OCI-LY1 (cell line): ENCODE measurements around the gene LDLRAD2.

Source experiments
- H2AFZ ChIP-seq: fragments of 200-600 bp; sonication (generic), shearing (Covaris generic); 2 replicates; pipeline ENCODE4 v1.6.0; 2014; ENCODE audit warnings: antibody characterized with exemption, mild to moderate bottlenecking, low read length
- H3F3A ChIP-seq: fragments of 200-600 bp; sonication (generic), shearing (Covaris generic); 2 replicates; pipeline ENCODE4 v1.6.0; 2014; ENCODE audit warnings: mild to moderate bottlenecking, antibody characterized with exemption, low read length, moderate library complexity; ENCODE audit not compliant: insufficient read depth
- H3K27ac ChIP-seq: fragments of 200-600 bp; sonication (generic); 2 replicates; pipeline ENCODE4 v1.5.1; 2014; ENCODE audit warnings: low read length, mixed run types, mild to moderate bottlenecking, low read depth; ENCODE audit not compliant: poor library complexity, severe bottlenecking
- H3K27me3 ChIP-seq: fragments of 200-600 bp; sonication (generic); 2 replicates; pipeline ENCODE4 v1.6.0; 2014; ENCODE audit warnings: antibody characterized with exemption, mild to moderate bottlenecking, low read length, moderate library complexity; ENCODE audit not compliant: insufficient read depth
- H3K36me3 ChIP-seq: fragments of 200-600 bp; sonication (generic); 2 replicates; pipeline ENCODE4 v1.6.1; 2014; ENCODE audit warnings: mild to moderate bottlenecking, antibody characterized with exemption, low read length, moderate library complexity, mixed read lengths; ENCODE audit not compliant: insufficient read depth
- H3K4me1 ChIP-seq: fragments of 200-600 bp; sonication (generic); 2 replicates; pipeline ENCODE4 v1.5.1; 2014; ENCODE audit warnings: mild to moderate bottlenecking, low read length, moderate library complexity; ENCODE audit not compliant: insufficient read depth, severe bottlenecking
- H3K4me2 ChIP-seq: fragments of 200-600 bp; sonication (generic), shearing (Covaris generic); 2 replicates; pipeline ENCODE4 v1.6.1; 2014; ENCODE audit warnings: low read length
- H3K4me3 ChIP-seq: fragments of 200-600 bp; sonication (generic); 2 replicates; pipeline ENCODE4 v1.5.1; 2014; ENCODE audit warnings: low read length, low read depth, mild to moderate bottlenecking, mixed read lengths; ENCODE audit not compliant: poor library complexity, severe bottlenecking
- H3K79me2 ChIP-seq: fragments of 200-600 bp; shearing (Covaris generic); 2 replicates; pipeline ENCODE4 v1.6.1; 2016; ENCODE audit warnings: mixed run types, low read length, mixed read lengths; ENCODE audit not compliant: insufficient read depth
- H3K9ac ChIP-seq: fragments of 200-600 bp; sonication (generic), shearing (Covaris generic); 2 replicates; pipeline ENCODE4 v1.6.1; 2014; ENCODE audit warnings: mild to moderate bottlenecking, low read length, mixed read lengths
- H3K9me2 ChIP-seq: fragments of 200-600 bp; sonication (generic), shearing (Covaris generic); 2 replicates; pipeline ENCODE4 v1.6.1; 2014; ENCODE audit warnings: low read depth, mild to moderate bottlenecking, low read length, mixed read lengths
- H3K9me3 ChIP-seq: fragments of 200-600 bp; shearing (Covaris generic); 2 replicates; pipeline ENCODE4 v1.6.1; 2014; ENCODE audit warnings: low read length, mixed read lengths
- H4K20me1 ChIP-seq: fragments of 200-600 bp; sonication (generic), shearing (Covaris generic); 2 replicates; pipeline ENCODE4 v1.6.0; 2016; ENCODE audit warnings: mild to moderate bottlenecking, low read length; ENCODE audit not compliant: insufficient read depth
- CTCF ChIP-seq: fragments of 200-600 bp; sonication (generic), shearing (Covaris generic); IDR thresholded peaks from 2 replicates; pipeline ENCODE4 v1.5.1; 2017; ENCODE audit warnings: mild to moderate bottlenecking, antibody characterized with exemption, low read length, moderate library complexity, mixed read lengths
- EZH2 ChIP-seq: fragments of 200-600 bp; sonication (generic), shearing (Covaris generic); IDR thresholded peaks from 2 replicates; pipeline ENCODE4 v1.8.0; 2017; ENCODE audit warnings: borderline replicate concordance, mixed run types, mild to moderate bottlenecking, antibody characterized with exemption, low read length, moderate library complexity, mixed read lengths

LDLRAD2 gene

GRCh38 chr1:21830792-21831453, 18.9 kb downstream of the LDLRAD2 start:
- peaks cover 6% of the 10 kb centered on the region; the same call in 1 of the 2 replicates for H3K36me3 ChIP-seq
- no peak overlapping the region for H3K4me2 ChIP-seq

GRCh38 chr1:21831454-21831970, 19.4 kb downstream of the LDLRAD2 start:
- Histone ChIP-seq H3K9me3 (0 out of 2 replicates have a peak, but pooled peaks cover 8% of the 10 kb centered on the region), H3K4me1 (no peaks in the 10 kb centered on the region), H3K36me3 (peaks cover 6% of the 10 kb centered on the region; the same call in 1 of the 2 replicates), H3K27ac (no peak overlapping the region), H3K4me2 (no peak overlapping the region), H3K79me2 (no peaks in the 10 kb centered on the region), H3K27me3 (peaks cover 4% of the 10 kb centered on the region; the same call in 1 of the 2 replicates), H3K9ac (no peak overlapping the region), H4K20me1 (no peaks in the 10 kb centered on the region), H3K9me2 (no peaks in the 10 kb centered on the region), H3F3A (no peaks in the 10 kb centered on the region), H2AFZ (no peak overlapping the region), H3K4me3 (no peak overlapping the region)
- TF ChIP-seq EZH2 (no peak), CTCF (no peak)

More at GRCh38 chr1:21830792-21831453, 18.9 kb downstream of the LDLRAD2 start:
- H2AFZ ChIP-seq, result no peak overlapping the region
- 0 out of 2 replicates have a peak, but pooled peaks cover 8% of the 10 kb centered on the region for H3K9me3 ChIP-seq
- no peak overlapping the region for H3K27ac ChIP-seq
- H3K9ac ChIP-seq, result no peak overlapping the region
- H3K79me2 ChIP-seq, result no peaks in the 10 kb centered on the region
- H3K4me1 ChIP-seq, result no peaks in the 10 kb centered on the region
- TF ChIP-seq CTCF, result no peak
- TF ChIP-seq EZH2, result no peak
- H3K9me2 ChIP-seq, result no peaks in the 10 kb centered on the region
- H4K20me1 ChIP-seq, result no peaks in the 10 kb centered on the region
- H3K27me3 ChIP-seq, result peaks cover 4% of the 10 kb centered on the region; the same call in 1 of the 2 replicates
- no peak overlapping the region for H3K4me3 ChIP-seq
- no peaks in the 10 kb centered on the region for H3F3A ChIP-seq

- H3K4me3 ChIP-seq, result no peak overlapping the region
- no peaks in the 10 kb centered on the region for H3K9me2 ChIP-seq
- H3K4me2 ChIP-seq, result no peak overlapping the region
- H3K27ac ChIP-seq, result no peak overlapping the region
- no peaks in the 10 kb centered on the region for H4K20me1 ChIP-seq
- TF ChIP-seq EZH2 (no peak), CTCF (no peak)
- 0 out of 2 replicates have a peak, but pooled peaks cover 8% of the 10 kb centered on the region for H3K9me3 ChIP-seq
- H2AFZ ChIP-seq, result no peak overlapping the region
- no peaks in the 10 kb centered on the region for H3K79me2 ChIP-seq
- no peaks in the 10 kb centered on the region for H3K4me1 ChIP-seq
- H3K27me3 ChIP-seq, result peaks cover 4% of the 10 kb centered on the region; the same call in 1 of the 2 replicates
- H3K9ac ChIP-seq, result no peak overlapping the region
- no peaks in the 10 kb centered on the region for H3F3A ChIP-seq
- H3K36me3 ChIP-seq, result peaks cover 6% of the 10 kb centered on the region; the same call in 1 of the 2 replicates
Measured at GRCh38 chr1:21833392-21833976, 21.4 kb downstream of the LDLRAD2 start.
